Activated T-helper 17 cell treated with anti-CD3 and anti-CD28 coated beads, Interleukin-2, amount 50 U/mL, for 72 hours (primary cell): Measurements from ENCODE around the gene NCCRP1. TPM values are rescaled to one million over a fixed set of nuclear protein-coding genes. Genes with fewer than 3 reads are reported as not detected.

Experiments used
- ATAC-seq: fragments of 150-1000 bp; cut with Tn5 transposase; replicated peaks from 2 replicates; pipeline ENCODE4 v1.10.0; 2021; ENCODE audit warnings: mild to moderate bottlenecking, moderate library complexity
- H3K27ac Mint-ChIP-seq: one replicate; pipeline ENCODE4 v1.8.0; 2022; ENCODE audit warnings: mixed read lengths
- H3K27me3 Mint-ChIP-seq: one replicate; pipeline ENCODE4 v1.8.0; 2022; ENCODE audit warnings: mixed read lengths
- H3K36me3 Mint-ChIP-seq: one replicate; pipeline ENCODE4 v1.8.0; 2022; ENCODE audit warnings: low read depth, mild to moderate bottlenecking, mixed read lengths
- H3K4me1 Mint-ChIP-seq: one replicate; pipeline ENCODE4 v1.8.0; 2022; ENCODE audit warnings: mixed read lengths
- H3K4me3 Mint-ChIP-seq: one replicate; pipeline ENCODE4 v1.8.0; 2022; ENCODE audit warnings: mild to moderate bottlenecking, mixed read lengths
- H3K9me3 Mint-ChIP-seq: one replicate; pipeline ENCODE4 v1.8.0; 2022; ENCODE audit warnings: mixed read lengths
- total RNA-seq, 2 donors: library from RNA; stranded (reverse); gene quantifications; one replicate each; pipeline ENCODE4 v1.2.3, GENCODE V29; 2022

Gene NCCRP1, protein sequence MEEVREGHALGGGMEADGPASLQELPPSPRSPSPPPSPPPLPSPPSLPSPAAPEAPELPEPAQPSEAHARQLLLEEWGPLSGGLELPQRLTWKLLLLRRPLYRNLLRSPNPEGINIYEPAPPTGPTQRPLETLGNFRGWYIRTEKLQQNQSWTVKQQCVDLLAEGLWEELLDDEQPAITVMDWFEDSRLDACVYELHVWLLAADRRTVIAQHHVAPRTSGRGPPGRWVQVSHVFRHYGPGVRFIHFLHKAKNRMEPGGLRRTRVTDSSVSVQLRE
- total RNA-seq: not detected

DNA sequence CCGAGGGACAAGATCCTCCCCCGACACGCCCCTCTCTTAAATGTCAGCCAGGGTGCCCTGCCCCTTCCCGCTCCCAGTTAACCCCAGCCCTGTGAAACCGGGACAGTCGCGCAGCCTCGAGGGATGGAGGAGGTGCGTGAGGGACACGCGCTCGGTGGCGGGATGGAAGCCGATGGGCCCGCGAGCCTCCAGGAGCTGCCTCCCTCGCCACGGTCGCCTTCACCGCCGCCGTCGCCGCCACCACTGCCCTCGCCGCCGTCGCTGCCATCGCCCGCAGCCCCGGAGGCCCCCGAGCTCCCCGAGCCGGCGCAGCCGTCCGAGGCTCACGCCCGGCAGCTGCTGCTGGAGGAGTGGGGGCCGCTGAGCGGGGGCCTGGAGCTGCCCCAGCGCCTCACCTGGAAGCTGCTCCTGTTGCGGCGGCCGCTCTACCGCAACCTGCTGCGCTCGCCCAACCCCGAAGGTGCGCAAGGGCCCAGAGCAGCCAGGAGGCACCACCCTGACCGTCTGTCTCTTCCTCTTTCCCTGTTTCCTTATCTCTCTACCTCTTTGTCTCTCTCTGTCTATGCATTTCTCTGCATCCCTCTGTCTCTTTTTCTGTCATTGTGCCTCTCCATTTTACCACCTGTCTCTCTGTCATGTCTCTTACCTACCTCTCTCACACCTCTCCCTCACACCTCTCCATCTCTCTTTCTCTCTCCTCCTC is at the start of gene NCCRP1:
Gene NCCRP1, plus strand, starts transcription at position 105 of the 703 bp plus-strand sequence. Its CDS starts 19 bp downstream, at position 124.
- peaks cover 43% of the 10 kb centered on the region for H3K27me3 Mint-ChIP-seq
- peaks cover 5% of the 10 kb centered on the region for H3K4me1 Mint-ChIP-seq
- peak; percentile 23 for ATAC-seq
- H3K4me3 Mint-ChIP-seq: peak within 1 kb of the TSS; percentile 21
- H3K27ac Mint-ChIP-seq: no peak within 1 kb of the TSS
- H3K36me3 Mint-ChIP-seq: no peaks in the 10 kb centered on the region
- no peaks in the 10 kb centered on the region for H3K9me3 Mint-ChIP-seq

DNA sequence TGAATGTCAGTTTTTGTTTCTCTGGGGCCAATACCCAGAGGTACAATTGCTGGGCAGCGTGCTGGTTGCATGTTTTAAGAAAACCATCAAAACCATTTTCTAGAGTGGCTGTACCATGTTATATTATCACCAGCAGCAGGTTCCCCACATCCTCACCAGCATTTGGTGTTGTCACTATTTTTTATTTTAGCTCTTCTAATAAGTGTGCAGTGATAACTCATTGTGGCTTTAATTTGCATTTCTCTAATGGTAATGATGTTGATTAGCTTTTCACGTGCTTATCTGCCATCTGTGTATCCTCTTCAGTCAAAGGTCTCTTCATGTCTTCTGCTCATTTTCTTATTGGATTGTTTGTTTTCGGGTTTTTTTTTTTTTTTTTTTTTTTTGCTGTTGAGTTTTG is 49.3 kb upstream of the NCCRP1 start:
- no peak for ATAC-seq
- no peaks in the 10 kb centered on the region for H3K27me3 Mint-ChIP-seq
- no peaks in the 10 kb centered on the region for H3K9me3 Mint-ChIP-seq
- no peak overlapping the region for H3K27ac Mint-ChIP-seq
- peaks cover 5% of the 10 kb centered on the region for H3K4me1 Mint-ChIP-seq
- no peaks in the 10 kb centered on the region for H3K36me3 Mint-ChIP-seq
- H3K4me3 Mint-ChIP-seq: no peak overlapping the region

DNA sequence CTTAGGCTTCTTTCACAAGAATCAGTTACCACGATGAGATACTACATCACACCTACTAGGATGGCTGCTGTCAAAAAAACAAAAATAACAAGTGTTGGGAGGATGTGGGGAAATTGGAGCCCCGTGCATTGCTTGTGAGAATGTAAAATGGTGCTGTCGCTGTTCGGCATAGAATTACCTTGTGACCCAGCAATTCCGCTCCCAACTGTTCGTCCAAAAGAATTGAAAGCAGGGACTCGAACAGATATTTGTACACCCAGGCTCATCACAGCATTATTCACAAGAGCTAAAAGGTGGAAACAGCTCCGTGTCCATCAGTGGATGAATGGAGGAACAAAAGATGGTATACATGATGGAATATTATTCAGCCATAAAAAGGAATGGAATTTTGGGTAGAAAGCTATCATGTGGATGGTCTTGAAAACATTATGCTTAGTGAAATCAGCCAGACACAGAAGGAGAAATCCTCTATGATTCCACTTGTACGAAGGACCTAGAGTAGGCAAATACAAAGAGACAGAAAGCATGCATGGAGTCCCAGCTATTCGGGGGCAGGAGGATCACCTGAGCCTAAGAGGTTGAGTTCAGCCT is 47.7 kb upstream of the NCCRP1 start:
- Mint-ChIP-seq H3K27ac (no peak overlapping the region), H3K4me1 (peaks cover 9% of the 10 kb centered on the region), H3K4me3 (no peak overlapping the region), H3K9me3 (no peaks in the 10 kb centered on the region), H3K36me3 (no peaks in the 10 kb centered on the region), H3K27me3 (no peaks in the 10 kb centered on the region)
- no peak for ATAC-seq

DNA sequence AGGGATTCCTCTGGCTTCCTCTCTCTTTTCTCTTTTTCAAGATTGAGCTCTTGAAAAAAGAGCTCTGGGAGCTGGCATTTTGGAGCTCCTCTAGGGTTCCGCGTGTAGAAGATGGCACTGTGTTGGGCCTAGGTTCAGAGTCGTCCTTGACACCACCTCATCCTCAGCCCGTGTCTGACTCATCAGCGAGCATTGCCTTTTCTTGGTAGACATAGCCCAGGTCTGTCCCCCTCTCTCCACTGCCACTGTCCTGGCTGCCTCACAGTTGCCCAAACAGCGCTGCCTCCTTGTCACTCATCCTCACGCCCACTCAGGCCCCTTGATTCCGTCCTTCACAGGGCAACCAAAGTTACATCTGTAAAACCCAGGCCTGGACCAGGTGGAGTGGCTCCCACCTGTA is 46.5 kb upstream of the NCCRP1 start:
- H3K4me3 Mint-ChIP-seq: no peak overlapping the region
- no peaks in the 10 kb centered on the region for H3K9me3 Mint-ChIP-seq
- no peaks in the 10 kb centered on the region for H3K36me3 Mint-ChIP-seq
- peaks cover 11% of the 10 kb centered on the region for H3K4me1 Mint-ChIP-seq
- ATAC-seq: no peak
- no peak overlapping the region for H3K27ac Mint-ChIP-seq
- H3K27me3 Mint-ChIP-seq: no peaks in the 10 kb centered on the region

DNA sequence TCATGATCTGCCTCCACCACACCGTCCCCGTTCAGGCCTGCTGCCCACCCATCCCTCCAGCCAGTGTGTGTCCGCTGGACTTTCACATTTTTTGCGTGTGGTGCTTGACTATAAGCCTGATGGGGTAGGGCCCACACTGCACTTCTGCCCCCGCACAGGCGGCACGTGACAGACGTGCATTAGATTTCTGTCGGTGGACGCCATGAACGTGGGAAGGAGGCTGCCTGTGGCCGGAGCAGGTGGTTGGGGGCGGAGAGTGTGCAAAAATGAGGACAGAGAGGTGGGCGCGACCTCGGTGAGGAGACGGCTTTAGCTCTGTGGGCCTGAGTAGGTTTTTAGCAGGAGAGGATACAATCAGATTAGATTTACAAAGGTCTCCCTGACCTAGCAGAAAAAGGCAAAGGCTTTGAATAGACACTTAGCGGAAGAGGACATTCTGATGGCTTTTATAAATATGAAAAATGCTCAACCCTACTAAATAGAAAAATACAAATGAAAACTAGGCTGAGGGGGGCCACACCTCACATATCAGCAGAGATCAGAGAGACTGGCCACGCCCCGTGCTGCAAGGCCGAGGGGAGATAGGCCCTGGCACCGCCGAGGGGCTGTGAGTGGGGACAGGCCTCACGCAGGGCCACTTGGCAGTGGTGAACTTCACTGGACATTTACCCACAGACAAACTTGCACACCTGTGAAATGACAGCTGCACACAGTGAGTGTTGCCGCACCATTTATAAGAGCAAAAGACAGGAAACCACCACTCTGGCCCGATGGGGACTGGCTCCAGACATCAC is 45.8 kb upstream of the NCCRP1 start:
- Mint-ChIP-seq H3K27ac (no peak overlapping the region), H3K4me1 (peaks cover 9% of the 10 kb centered on the region), H3K27me3 (no peaks in the 10 kb centered on the region), H3K4me3 (no peak overlapping the region), H3K36me3 (no peaks in the 10 kb centered on the region), H3K9me3 (no peaks in the 10 kb centered on the region)
- no peak for ATAC-seq

DNA sequence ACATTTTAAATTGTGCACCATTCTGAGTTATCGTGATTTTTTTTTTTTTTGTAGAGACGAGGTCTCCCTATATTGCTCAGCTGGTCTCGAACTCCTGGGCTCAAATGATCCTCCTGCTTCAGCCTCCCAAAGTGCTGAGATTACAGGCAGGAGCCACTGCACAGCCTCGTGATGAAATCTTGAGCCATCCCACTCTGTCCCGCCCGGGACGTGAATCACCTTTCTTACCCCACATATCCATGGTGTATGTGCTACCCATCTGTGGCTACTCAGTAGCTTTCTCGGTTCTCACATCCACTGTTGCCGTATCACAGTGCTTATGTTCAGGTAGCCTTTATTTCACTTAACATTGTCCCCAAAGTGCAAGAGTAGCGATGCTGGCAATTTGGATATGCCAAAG is 44.7 kb upstream of the NCCRP1 start:
- H3K27ac Mint-ChIP-seq: no peak overlapping the region
- H3K27me3 Mint-ChIP-seq: no peaks in the 10 kb centered on the region
- no peaks in the 10 kb centered on the region for H3K36me3 Mint-ChIP-seq
- no peaks in the 10 kb centered on the region for H3K9me3 Mint-ChIP-seq
- H3K4me1 Mint-ChIP-seq: peaks cover 6% of the 10 kb centered on the region
- ATAC-seq: no peak
- H3K4me3 Mint-ChIP-seq: no peak overlapping the region

DNA sequence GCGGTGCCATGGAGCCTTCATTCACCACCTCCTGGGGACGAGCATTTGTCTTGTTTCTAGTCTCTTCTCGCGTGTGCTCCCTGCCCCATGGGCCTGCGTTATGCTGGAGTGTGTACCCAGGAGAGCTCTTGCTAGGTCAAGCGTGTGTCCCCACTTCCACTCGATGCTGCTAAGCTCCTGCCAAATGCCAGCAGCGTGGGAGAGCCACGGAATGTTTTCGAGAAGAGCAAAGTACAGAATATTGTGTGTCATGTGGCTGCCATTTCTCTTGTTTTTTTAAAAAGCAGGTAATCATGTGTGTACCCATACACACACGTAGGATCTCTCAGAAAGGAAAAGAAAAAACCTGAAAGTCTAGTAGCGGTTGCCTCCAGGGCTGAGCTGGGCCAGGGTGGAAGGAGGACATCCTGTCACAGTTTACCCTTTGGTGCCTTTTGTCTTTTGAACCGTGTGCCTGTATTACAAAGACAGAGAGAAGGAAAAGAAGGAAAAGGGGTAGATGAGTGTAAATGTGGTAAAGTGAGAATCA is 42.6 kb upstream of the NCCRP1 start:
- H3K4me3 Mint-ChIP-seq: no peak overlapping the region
- no peaks in the 10 kb centered on the region for H3K27me3 Mint-ChIP-seq
- H3K4me1 Mint-ChIP-seq: peaks cover 13% of the 10 kb centered on the region
- no peak for ATAC-seq
- no peaks in the 10 kb centered on the region for H3K36me3 Mint-ChIP-seq
- H3K27ac Mint-ChIP-seq: no peak overlapping the region
- no peaks in the 10 kb centered on the region for H3K9me3 Mint-ChIP-seq

DNA sequence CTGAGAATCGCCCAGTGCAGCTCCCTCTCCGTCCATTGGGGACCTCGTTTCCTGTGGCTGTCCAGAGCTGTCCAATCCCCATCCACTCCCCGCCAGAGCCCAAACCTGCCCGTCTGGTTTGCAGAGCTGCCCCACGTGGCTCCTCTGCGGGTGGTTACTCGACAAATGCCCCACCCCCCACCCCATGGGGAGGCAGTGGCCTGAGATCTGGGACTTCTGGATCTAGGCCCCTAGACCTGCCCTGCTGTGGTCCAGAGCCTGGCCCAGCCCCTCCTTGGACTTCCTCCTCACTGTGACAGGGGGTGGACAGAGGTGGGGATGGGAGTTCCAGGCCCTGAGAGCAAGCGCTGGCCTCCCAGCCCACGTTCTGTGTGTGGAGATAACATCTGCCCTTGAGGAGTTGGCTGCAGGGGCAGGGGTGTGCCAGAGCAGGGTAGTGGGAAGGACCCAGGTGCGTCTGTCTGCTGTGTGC is 42.1 kb upstream of the NCCRP1 start:
- H3K27me3 Mint-ChIP-seq: no peaks in the 10 kb centered on the region
- H3K27ac Mint-ChIP-seq: no peak overlapping the region
- ATAC-seq: no peak
- no peak overlapping the region for H3K4me3 Mint-ChIP-seq
- peaks cover 13% of the 10 kb centered on the region for H3K4me1 Mint-ChIP-seq
- no peaks in the 10 kb centered on the region for H3K36me3 Mint-ChIP-seq
- no peaks in the 10 kb centered on the region for H3K9me3 Mint-ChIP-seq

DNA sequence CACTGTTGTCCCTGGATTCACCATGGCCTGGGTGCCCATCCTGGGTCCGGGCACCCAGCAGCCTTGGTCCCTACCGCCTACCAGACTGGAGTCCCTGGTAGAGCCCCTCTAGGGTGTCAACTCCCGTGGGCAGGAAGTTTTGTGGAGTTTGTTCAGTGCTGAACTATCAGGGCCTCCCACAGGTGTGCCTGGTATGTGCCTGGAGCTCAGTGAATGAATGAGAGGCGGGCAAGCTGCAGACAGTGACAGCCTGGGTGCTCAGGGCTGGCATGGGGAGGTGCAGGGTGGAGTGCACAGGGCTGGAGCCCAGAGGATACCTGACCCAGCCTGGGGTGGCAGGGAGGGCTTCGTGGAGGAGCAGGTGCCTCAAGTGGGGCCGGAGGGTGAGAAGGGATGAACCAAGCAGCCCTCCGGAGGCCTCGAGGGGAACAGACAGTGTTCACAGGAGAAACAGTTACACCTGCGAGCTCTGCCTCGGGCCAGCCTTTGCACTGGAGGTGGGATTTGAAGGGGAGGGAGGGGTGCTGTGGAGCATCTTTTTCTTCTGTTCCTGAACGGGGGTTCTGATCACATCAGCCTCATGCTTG is 41.6 kb upstream of the NCCRP1 start:
- no peaks in the 10 kb centered on the region for H3K36me3 Mint-ChIP-seq
- H3K27ac Mint-ChIP-seq: no peak overlapping the region
- no peaks in the 10 kb centered on the region for H3K27me3 Mint-ChIP-seq
- no peaks in the 10 kb centered on the region for H3K9me3 Mint-ChIP-seq
- peaks cover 13% of the 10 kb centered on the region for H3K4me1 Mint-ChIP-seq
- no peak overlapping the region for H3K4me3 Mint-ChIP-seq
- no peak for ATAC-seq

DNA sequence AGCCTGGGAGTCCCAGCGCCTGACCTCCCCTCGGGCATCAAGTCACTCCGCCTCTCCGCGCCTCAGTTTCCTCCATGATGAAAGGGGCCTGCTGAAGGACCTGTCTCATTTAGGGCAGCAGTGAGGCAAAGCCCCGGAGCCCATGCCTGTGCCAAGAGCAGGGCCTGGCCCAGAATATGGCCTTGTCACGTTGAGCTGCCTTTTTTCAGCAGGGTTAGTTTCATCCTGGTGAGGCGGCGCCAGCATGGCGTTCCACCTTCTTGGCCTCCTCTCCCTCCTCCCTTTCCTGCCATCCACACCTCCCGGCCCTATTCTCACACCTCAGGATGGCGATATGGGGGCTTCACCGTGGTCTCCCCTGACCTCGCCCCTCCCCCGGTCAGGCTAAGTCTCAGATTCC is 41.0 kb upstream of the NCCRP1 start:
- H3K9me3 Mint-ChIP-seq: no peaks in the 10 kb centered on the region
- H3K4me3 Mint-ChIP-seq: no peak overlapping the region
- no peaks in the 10 kb centered on the region for H3K36me3 Mint-ChIP-seq
- H3K27ac Mint-ChIP-seq: no peak overlapping the region
- H3K4me1 Mint-ChIP-seq: peaks cover 13% of the 10 kb centered on the region
- H3K27me3 Mint-ChIP-seq: no peaks in the 10 kb centered on the region
- ATAC-seq: no peak

DNA sequence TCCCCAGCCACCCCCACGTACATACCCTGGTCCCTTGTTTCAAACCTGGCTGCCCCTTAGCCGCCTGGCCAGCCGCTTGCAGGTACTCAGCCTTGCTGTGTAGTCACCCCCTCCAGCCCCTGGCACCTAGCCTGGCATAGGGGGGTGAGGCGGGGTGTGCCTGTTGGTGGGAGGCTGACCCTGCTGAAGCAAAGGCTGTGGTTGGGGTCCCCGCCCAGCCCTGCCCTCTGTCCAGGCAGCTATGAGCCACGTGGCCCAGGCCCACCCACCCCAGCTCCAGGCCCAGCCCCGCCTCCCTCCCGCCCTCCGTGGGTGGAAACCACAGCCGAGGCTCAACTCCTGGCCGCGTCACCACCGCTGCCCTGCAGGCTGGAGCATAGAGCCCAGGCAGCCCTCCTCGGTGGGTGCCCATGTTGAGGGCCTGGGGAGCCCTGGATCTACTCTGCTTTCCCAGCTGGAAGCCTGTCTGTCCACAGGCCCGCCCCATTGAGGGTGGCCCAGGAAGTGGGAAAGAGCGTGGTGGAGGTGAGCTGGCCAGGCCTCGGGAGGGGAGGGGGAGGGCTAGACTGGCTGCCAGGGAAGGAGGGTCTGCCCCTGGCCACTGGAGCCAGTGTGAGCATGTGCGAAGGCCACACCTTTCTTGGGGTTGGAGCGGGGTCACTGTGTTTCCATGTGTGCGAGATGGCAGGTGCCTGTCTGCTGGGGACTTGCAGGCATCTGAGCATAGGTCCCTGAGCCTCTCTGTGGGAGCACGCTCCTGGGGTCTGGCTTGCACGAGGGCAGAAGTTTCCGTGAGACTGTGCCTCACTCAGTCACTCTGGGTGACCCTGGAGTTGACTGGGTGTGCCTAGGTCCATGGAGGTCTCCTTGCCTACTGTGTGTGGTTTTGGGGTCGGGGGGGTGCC is 40.2 kb upstream of the NCCRP1 start:
- ATAC-seq: peak; percentile 44
- Mint-ChIP-seq H3K27ac (no peak overlapping the region), H3K4me3 (no peak overlapping the region), H3K27me3 (no peaks in the 10 kb centered on the region), H3K4me1 (peaks cover 13% of the 10 kb centered on the region), H3K9me3 (no peaks in the 10 kb centered on the region), H3K36me3 (no peaks in the 10 kb centered on the region)

DNA sequence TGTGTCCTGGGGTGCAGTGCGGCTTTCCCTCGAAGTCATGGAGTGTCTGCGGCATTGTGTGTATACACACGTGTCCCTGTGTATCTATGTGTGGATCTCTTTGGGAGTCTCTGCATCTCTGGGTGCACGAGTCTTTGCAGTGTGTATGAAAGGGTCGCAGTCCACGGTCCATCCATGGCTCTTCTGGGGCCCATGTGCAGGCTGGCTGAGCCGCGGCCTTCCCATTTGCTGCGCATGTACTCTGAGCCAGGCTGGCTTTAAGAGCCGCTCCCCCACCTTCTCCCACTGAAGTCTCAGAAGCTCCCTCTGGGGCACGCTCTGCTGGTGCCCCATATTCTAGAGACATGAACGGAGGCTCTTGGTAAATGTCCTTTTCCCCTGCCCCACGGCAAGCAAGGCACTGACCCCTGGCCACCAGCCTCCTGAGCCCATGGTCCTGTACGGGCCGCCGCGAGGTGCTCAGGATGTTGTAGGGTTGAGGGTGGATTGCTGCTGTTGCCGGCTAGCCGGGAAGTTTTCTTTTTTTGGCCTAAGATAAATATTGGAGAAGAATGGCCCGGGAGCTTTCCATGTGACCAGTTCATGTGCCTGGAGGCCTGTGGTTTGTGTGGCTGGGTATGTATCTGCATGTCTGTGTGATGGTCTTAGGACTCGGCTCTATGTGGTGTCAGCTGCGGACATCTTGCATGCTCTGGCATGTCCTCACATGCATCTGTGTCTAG is 39.3 kb upstream of the NCCRP1 start:
- no peak for ATAC-seq
- no peak overlapping the region for H3K27ac Mint-ChIP-seq
- H3K36me3 Mint-ChIP-seq: no peaks in the 10 kb centered on the region
- no peak overlapping the region for H3K4me3 Mint-ChIP-seq
- no peaks in the 10 kb centered on the region for H3K9me3 Mint-ChIP-seq
- H3K27me3 Mint-ChIP-seq: no peaks in the 10 kb centered on the region
- peaks cover 15% of the 10 kb centered on the region for H3K4me1 Mint-ChIP-seq

DNA sequence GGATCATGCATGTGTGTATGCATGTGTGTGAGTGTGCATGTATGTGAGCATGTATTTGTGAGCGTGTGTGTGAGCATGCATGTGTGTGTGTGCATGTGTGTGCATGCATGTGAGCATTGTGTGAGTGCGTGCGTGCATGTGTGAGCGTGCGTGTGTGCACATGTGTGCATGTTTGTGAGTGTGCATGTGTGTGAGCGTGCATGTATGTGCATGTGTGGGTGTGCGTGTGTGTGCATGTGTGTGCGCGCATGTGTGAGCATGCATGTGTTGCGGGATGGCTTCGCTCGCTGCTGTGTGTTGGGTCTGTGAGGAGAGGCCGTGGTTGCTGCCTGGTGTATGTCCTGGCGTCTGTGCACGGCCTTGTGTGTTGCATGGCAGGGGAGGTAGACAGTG is 38.8 kb upstream of the NCCRP1 start:
- H3K9me3 Mint-ChIP-seq: no peaks in the 10 kb centered on the region
- H3K4me3 Mint-ChIP-seq: no peak overlapping the region
- peaks cover 20% of the 10 kb centered on the region for H3K4me1 Mint-ChIP-seq
- no peak overlapping the region for H3K27ac Mint-ChIP-seq
- ATAC-seq: no peak
- no peaks in the 10 kb centered on the region for H3K27me3 Mint-ChIP-seq
- no peaks in the 10 kb centered on the region for H3K36me3 Mint-ChIP-seq
